GM06990 (cell line): ENCODE data around the gene MYO16.

Experiments used
- DNase-seq: peaks from one replicate; pipeline ENCODE4 v3.0.0-alpha.2; 2011; ENCODE audit not compliant: insufficient read length; ENCODE audit errors: extremely low read depth
- H3K27me3 ChIP-seq: replicated peaks from 2 replicates; pipeline ENCODE4 v1.6.0; 2011; ENCODE audit warnings: low read length; ENCODE audit not compliant: control insufficient read depth, insufficient read depth
- H3K36me3 ChIP-seq: 2 replicates; pipeline ENCODE4 v1.5.1; 2011; ENCODE audit warnings: low read length; ENCODE audit not compliant: control insufficient read depth, insufficient read depth
- H3K4me3 ChIP-seq: replicated peaks from 2 replicates; pipeline ENCODE4 v1.5.1; 2011; ENCODE audit warnings: low read depth, mild to moderate bottlenecking, control low read depth, low read length
- TF ChIP-seq, protein P1 (sequence below): IDR thresholded peaks from 2 replicates; pipeline ENCODE4 v1.5.1; 2011; ENCODE audit warnings: low read length, control low read depth, mild to moderate bottlenecking, inconsistent platforms; ENCODE audit not compliant: insufficient read depth, poor library complexity, severe bottlenecking

MYO16 gene

DNA sequence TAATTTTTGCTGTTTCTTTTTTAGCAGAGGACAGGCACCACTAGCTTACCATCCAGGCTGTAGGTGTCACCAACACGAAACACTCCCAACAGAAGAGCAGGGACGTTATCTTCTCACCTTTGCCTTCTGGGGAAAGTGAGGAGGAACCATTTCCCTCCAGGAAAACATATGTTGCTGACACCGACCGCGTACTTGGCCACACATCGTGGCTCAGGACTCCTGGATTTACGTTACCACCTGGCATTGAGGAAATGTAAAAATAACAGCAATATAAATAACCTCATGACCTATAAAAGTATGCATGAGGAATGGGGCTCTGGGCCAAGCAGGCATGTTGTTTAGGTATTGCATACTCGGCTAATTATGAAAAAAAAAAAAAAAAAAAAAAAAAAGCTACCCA lies 525.1 kb downstream of the MYO16 start:
- TF ChIP-seq, protein P1, sequence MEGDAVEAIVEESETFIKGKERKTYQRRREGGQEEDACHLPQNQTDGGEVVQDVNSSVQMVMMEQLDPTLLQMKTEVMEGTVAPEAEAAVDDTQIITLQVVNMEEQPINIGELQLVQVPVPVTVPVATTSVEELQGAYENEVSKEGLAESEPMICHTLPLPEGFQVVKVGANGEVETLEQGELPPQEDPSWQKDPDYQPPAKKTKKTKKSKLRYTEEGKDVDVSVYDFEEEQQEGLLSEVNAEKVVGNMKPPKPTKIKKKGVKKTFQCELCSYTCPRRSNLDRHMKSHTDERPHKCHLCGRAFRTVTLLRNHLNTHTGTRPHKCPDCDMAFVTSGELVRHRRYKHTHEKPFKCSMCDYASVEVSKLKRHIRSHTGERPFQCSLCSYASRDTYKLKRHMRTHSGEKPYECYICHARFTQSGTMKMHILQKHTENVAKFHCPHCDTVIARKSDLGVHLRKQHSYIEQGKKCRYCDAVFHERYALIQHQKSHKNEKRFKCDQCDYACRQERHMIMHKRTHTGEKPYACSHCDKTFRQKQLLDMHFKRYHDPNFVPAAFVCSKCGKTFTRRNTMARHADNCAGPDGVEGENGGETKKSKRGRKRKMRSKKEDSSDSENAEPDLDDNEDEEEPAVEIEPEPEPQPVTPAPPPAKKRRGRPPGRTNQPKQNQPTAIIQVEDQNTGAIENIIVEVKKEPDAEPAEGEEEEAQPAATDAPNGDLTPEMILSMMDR = no peak
- H3K4me3 ChIP-seq = no peak overlapping the region
- H3K36me3 ChIP-seq = no peaks in the 10 kb centered on the region
- no peak for DNase-seq
- H3K27me3 ChIP-seq = no peaks in the 10 kb centered on the region; the same call in 1 of the 2 replicates

DNA sequence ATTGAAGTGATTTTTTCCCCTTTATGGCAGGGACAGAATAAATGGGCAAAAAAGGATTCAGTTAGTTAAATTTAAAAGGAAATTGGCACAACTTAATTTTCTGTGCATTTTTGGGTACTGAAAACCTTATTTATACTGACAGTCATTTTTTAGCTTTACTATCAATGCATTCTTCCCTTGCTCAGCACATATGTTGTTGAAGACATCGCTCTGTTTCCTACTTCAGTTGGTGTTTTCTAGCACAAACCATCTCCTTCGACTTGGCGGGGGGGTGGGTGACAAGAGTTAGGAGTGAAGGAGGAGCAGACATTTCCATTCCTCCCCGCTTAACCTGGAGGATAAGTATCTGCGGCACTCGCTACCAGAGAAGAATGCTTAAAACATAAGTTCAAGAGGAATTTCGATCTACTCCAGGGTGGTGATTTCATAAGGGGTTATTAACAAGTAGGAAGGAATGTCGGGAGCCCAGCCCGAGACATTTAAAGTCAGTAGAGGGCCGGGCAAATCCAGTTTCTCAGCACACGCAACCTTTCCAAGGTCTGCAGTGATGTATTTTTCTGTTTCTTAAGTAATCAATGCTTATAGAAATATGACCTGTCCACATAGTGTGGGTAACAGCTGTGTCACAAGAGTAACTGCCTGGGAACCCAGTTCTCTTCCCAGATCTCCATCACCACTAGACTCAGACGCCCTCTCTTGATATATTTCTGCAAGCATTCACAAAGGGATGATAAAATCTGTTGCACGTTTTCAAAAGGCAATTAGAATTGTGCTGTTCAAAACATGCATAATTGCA lies 525.8 kb downstream of the MYO16 start:
- H3K27me3 ChIP-seq = no peaks in the 10 kb centered on the region; the same call in 1 of the 2 replicates
- TF ChIP-seq, protein P1 = no peak
- H3K36me3 ChIP-seq = no peaks in the 10 kb centered on the region
- no peak overlapping the region for H3K4me3 ChIP-seq
- no peak for DNase-seq

DNA sequence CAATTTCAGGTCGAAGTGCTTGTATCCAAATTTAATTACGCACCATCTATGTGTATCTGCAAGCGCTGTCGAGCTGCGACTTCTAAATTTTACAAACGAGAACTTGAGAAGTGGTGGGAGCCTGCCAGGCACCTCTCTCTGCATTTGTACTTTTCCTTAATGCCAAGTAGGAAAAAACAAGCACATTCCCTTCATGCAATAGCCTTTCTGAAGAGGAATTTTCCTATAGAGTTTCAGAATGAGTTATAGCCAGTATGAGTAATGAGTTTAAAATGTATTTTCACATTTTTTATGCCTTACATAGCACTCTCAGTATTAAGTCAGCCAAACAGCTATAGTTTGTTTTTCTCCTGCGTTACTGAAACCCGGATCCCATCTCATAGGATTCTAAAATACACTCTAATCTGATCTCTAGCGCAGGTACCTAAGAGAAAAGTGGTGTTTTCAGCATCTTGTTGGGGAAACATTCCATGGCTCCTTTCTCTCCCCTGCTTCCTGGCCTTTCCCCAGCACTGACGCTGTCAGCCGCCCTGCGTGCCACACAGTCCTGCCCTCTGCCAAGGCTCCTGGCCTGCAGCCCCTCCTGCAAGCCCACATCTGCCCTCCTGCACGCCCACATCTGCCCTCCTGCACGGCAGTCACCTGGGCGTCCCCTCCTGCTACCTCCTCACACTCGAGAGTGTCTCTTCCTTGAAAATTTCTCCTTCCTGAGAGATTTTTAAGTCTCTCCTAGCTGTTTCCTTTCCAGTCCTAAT lies 526.9 kb downstream of the MYO16 start:
- no peak overlapping the region for H3K4me3 ChIP-seq
- H3K27me3 ChIP-seq = no peaks in the 10 kb centered on the region; the same call in 1 of the 2 replicates
- no peak for DNase-seq
- TF ChIP-seq, protein P1 = no peak
- no peaks in the 10 kb centered on the region for H3K36me3 ChIP-seq

DNA sequence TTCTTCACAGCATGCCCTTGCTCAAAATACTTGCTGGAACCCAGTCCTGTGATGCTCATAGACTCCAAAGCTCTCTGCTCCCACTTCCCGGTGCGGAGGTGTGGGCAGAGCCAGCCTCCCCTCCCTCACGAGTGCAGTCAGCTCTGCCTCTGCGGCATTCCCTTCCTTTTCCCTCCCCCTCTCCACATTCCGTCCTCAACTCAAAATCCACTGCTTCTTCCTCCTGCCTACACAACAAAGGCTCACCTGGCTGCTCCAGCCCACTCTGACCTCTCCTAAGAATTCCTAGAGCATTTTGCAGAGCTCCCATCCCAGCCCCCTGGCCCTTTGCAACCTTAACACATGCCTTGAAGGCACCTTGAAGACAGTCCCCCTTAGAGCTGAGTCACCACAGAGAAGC lies 527.9 kb downstream of the MYO16 start:
- H3K36me3 ChIP-seq = no peaks in the 10 kb centered on the region
- H3K27me3 ChIP-seq = no peaks in the 10 kb centered on the region; the same call in 1 of the 2 replicates
- DNase-seq = no peak
- TF ChIP-seq, protein P1 = no peak
- H3K4me3 ChIP-seq = no peak overlapping the region

DNA sequence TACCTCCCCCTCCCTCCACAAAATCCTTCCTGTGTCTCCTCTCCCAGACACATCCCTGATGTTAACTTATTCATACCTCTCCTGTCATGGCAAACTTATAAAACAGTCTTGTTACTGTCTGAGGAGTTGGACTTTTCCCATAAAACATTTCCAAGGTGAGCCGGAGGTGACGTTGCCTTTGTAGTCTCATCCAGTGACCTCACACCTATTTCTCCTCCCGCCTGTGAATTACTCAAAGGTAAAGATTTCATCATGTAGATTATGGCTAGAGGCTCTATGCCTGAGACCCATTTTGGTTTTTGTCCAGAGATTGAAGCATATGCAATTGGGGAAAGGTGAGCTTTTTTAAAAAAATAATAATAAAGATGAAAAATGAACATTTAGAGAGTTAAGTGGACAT lies 529.0 kb downstream of the MYO16 start:
- Histone ChIP-seq H3K36me3 (no peaks in the 10 kb centered on the region), H3K27me3 (no peaks in the 10 kb centered on the region; the same call in 1 of the 2 replicates), H3K4me3 (no peak overlapping the region)
- TF ChIP-seq, protein P1 = no peak
- DNase-seq = no peak
